Stimulated activated CD8-positive, alpha-beta memory T cell treated with anti-CD3 and anti-CD28 coated beads, Interleukin-12 subunit alpha, Interleukin-12 subunit beta, amount 100 ng/mL, for 24 hours (primary cell): ENCODE measurements around the gene PVR.
A peak's percentile ranks its signal among the peaks of the same experiment; 100 is the strongest.
"Not testable (repeated sequence)": the region's sequence is repeated elsewhere in the genome, so short reads cannot be mapped to it uniquely, and the experiment has no call there.

Experiments
- DNase-seq: peaks from one replicate; pipeline ENCODE4 v3.0.0-alpha.2; 2020; ENCODE audit errors: extremely low read depth

The PVR gene

GRCh38 chr19:44672226-44672625, 28.5 kb downstream of the PVR start:
- no peak for DNase-seq

DNA sequence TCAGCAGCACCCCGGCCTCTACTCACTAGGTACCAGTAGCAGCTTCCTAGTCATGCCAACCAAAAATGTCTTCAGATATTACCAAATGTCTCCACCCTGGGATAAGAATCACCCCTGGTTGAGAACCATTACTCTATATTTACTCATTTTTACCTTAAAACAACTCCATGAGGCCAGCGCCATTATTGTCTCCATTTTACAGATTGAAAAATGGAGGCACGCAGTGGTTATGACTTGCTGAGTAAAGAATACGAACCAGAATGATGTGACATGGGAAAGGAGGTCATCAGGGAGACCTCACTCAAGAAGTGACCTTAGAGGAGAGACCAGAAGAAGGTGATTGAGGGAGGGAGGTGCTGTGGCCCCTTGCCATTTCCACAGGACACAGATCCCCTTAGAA, 29.8 kb downstream of the PVR start:
- no peak for DNase-seq

DNA sequence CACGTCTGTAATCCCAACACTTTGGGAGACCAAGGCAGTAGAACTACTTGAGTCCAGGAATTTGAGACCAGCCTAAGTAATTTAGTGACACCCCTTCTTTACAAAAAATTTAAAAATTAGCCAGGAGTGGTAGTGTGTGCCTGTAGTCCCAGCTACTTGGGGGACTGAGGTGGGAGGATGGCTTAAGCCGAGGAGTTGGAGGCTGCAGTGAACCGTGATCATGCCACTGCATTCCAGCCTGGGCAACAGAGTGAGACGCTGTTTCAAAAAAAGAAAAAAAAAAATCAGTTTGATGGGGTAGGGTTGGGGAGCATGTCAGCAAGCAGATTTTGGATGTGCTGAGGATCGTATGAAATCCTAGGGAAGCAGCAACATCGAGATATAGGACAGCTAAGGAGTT, 31.8 kb downstream of the PVR start:
- DNase-seq: no peak

GRCh38 chr19:44677019-44677811, 33.5 kb downstream of the PVR start:
- no peak for DNase-seq

- no peak for DNase-seq
Observed at GRCh38 chr19:44680536-44680935, 36.8 kb downstream of the PVR start.

DNA sequence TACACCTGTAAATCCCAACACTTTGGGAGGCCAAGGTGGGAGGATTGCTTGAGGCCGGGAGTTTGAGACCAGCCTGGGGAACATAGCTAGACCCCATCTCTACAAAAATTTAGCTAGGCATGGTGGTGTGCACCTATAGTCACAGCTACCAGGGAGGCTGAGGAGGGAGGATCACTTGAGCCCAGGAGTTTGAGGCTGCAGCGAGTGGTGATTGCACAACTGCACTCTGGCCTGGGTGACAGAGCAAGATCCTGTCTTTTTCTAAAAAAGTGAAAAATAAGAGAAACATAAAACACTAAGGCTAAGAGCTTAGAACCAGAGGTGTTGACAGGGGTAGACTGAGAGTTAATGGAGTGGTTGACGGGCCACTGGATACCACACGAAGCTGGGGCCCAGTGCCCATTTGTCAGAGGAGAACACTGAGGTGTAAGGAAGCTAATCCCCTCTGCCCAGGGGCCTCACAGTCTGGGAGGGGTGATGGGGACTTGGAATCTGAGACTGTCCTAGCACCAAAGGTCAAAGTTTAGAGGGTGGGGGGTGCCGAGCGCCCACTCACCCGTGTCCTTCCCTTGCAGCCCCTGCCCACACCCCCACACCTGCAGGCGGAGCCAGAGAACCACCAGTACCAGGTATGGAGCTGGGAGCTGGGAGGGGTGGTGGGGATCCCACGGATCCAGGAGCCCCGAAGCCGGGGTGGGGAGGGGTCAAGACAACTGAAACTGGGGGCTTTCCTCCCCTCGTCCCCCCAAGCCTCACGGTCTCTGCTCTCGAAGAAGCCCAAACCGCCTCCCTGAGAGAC, 38.5 kb downstream of the PVR start:
- DNase-seq: no peak

- DNase-seq: no peak
Observed at GRCh38 chr19:44682807-44683206, 39.1 kb downstream of the PVR start.

DNA sequence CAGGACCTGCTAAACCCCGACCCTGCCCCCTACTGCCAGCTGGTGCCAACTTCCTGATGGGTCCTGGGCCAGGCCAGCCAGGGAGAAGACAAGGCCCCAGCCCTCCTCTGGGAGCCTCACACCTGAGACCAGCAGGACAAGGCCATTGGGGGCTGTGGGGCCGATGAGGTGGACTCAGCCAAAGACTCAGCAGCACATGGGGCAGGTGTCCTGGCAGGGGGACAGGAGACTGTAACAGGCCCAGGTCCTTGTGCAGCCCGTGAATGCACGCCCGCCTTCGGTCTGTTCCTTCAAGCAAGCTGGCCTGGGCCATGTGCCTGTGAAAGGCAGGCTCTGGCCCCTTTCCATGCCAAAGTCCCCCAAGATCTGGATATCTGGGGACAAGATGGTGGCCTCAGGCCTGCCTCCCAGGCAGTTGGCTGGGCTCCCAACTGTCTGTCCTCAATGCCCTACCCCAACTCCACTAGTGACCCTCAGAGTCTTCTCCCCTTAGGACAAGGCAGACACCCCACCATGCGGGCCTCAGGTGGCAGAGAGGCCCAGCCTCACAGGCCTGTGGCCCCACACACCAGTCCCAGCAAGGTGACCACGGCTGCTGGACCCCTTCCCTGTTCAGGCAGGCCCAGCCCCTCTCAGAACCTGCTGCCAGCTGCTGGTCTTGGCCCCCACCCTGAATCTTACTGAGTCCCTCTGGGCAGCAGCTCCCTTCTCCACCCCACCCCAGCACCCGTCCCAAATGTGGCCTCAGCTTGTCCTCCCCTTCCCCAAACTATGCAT, 39.9 kb downstream of the PVR start:
- DNase-seq: no peak

DNA sequence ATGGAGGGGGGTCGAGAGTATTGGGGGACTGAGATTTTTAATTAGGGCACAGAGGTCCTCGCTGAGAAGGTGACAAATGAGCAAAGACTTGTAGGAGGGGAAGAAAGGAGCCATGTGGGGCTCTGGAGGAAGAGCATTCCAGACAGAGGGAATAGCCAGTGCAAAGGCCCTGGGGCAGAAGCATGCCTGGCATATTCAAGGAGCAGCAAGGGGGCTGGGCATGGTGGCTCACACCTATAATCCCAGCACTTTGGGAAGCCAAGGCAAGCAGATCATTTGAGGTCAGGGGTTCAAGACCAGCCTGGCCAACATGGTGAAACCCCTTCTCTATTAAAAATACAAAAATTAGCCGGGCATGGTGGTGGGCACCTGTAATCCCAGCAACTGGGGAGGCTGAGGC, 40.7 kb downstream of the PVR start:
- not testable (repeated sequence) for DNase-seq

DNA sequence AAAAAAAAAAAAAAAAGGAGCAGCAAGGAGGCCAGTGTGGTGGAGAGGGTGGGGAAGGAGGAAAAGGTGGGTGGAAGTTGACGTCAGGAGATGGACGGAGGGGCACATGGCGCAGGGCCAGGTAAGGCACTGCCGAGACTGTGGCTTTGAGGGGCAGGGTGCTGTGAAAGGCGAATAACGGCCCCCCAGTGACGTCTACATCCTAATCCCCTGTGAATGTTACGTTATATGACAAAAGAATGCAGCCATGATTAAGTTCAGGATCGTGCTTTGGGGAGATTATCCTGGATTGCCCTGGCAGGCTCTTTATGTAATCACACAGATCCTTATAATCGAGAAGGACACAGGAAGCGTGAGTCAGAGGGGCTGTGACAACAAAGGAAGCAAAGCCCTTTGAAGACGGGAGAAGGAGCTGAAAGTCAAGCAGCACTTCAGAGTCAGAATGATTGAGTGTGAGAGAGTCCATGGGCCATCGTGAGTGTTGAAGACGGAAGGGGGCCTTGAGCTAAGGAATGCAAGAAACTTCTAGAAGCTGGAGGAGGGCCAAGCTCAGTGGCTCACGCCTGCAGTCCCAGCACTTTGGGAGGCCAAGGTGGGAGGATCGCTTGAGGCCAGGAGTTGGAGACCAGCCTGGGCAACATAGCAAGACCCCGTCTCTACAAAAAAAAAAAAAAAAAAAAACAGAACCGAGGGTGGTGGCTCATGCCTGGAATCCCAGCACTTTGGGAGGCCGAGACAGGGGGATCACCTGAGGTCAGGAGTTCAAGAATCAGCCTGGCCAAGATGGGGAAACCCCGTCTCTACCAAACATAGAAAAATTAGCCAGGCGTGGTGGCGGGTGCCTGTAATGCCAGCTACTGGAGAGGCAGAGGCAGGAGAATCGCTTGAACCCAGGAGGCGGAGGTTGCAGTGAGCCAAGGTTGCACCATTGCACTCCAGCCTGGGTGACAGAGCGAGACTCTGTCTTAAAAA, 41.5 kb downstream of the PVR start:
- no peak for DNase-seq

DNA sequence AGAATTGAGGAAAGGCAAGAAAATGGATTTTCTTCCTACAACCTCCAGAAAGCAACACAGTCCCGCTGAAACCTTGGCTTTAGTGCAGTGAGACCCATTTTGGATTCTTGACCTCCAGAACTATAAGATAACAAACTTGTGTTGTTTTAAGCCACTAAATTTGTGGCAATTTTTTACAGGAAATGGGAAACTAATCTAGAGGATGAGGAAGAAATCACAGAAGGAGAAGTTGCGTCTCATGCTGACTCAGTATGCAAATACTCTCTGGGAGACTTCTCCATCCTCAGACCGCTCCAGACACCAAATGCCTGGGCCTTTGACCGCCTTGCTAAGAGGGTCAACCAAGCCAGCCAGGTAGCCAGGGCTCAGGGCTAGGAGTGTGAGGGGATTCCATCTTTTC, 42.2 kb downstream of the PVR start:
- DNase-seq: no peak

DNA sequence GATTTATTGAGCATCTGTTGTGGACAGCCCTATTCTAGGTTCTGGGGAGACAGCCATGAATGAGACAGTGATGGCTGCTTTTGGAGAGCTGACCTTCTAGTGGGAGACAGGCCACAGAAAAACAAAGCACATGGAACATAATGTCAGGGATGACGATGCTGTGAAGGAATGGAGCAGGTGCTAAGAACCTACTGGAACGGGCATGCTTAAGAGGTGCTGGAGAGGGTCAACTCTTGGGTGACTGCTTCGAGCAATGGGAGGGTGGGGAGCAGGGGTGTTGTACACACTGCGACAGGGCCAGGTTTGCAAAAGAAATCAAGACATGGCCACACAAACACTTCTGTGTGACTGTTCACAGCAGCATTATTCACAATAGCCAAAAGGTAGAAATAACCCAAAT, 43.2 kb downstream of the PVR start:
- no peak for DNase-seq

- DNase-seq: no peak
Observed at GRCh38 chr19:44687888-44688287, 44.2 kb downstream of the PVR start.

DNA sequence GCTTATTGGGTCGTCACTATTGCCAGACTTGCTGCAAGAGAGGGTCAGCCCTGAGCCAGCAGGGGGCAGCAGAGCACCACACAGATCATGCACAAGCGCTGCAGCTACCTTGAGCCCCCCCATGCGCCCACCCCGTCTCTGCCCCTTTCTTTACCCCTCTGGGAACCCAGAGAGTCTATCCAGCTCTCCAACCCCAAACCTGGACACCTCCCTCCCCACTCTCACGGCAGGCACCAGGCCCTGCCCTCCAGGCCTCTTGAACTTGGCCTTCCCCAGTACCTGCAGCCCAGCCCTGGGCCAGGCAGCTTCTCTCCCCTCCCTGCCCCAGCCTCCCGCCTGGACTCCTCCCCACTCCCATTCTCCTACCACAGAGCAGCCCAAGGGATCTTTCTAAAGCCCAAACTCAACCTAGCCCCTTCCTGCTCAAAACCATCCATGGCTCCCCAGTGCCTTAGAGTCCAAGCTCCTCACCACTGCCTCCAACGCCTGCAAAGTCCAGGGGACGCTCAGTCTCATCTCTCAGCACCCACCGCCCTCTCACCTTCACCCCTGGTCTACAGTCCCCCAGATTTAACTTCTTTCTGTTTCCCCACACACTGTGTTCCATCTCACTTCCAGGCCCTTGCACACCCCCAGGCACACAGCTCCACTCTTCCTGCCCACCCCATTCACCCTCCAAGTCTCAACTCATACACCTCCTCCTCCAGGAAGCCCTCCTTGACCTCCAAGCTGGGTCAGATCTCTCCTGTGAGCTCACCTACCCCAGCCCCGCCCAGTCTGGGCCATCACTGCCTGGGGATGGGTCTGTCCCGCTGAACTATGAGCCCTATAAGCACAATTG, 45.8 kb downstream of the PVR start:
- peak; percentile 31 for DNase-seq

GRCh38 chr19:44690131-44690440, 46.4 kb downstream of the PVR start:
- no peak for DNase-seq

DNA sequence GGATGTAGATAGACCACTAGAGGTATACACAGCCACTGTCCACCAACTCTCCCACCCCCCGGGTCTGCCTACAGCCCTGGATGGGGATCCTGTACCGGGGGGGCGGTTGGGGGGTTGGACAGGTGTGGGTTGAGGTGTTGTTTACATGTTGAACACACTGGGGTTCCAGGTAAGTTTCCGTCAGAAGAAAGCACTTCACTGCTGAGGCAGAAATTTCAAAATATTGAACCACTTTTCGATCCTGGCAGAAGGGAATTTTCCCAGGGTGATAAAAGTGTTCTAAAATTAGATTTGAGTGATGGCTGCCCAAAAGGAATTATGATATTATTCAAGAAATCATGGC, 48.6 kb downstream of the PVR start:
- no peak for DNase-seq

GRCh38 chr19:44694184-44694579, 50.5 kb downstream of the PVR start:
- no peak for DNase-seq

DNA sequence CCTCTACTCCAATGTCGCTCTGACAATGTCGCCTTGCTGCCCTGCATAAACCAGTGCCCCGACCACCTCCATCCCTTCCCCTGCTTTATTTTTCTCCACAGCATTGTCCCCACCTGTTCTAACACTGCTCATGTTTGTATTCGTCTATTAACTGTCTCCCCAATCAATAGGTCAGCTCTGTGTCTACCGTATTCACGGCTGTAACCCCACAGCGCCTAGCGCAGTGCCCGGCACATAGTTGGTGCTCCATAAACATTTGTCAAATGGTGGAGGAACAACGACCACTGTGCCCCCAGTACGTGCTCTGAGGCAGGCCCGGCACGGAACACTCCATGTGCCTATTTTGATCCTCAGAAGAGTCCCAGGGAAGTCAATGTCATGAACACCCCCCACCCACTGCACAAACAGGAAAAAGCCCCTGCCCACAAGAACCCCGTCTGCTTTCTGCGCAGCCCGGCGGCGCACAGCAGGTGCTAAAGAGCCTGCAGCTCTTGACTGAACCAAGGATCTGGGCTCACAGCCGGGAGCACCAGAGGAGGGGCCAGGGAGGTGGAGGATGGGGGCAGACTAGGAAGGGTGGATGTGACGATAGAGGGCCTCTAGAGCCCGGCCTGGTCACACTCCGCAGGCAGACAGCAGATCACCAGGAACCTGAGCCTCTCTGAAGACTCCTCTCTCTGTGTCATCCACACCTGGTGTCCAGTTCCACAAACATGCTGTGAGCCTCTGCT, 53.4 kb downstream of the PVR start:
- DNase-seq: no peak

GRCh38 chr19:44697670-44698034, 53.9 kb downstream of the PVR start:
- DNase-seq: no peak
